Sigmoid colon (tissue), 4 donors: ENCODE measurements around the gene HECW1.
"Not testable (repeated sequence)": the region's sequence is repeated elsewhere in the genome, so short reads cannot be mapped to it uniquely, and the experiment has no call there.

ENCODE experiments used
- POLR2A ChIP-seq, 2 donors: fragments of 450-650 bp; IDR thresholded peaks; one replicate each; pipeline ENCODE4 v1.6.1; 2016; ENCODE audit warnings: antibody characterized with exemption in 2 of 2, mild to moderate bottlenecking in 2 of 2, moderate library complexity in 2 of 2
- POLR2AphosphoS5 ChIP-seq, 4 donors: sonication (generic); formaldehyde crosslinking; IDR thresholded peaks; one replicate each; pipeline ENCODE4 v1.6.1; 2017; ENCODE audit warnings: antibody characterized with exemption in 4 of 4

GRCh38 chr7:43596426-43596825, 484.0 kb downstream of the HECW1 start:
- not testable (repeated sequence) for TF ChIP-seq POLR2AphosphoS5, POLR2A (IDR thresholded peaks at IDR 0.05)
